NK-92 (cell line): ENCODE measurements around the gene MTSS2.

Experiments used
- DNase-seq: peaks from one replicate; lab custom pipeline; 2025; ENCODE audit not compliant: unreplicated experiment; lab: John Stamatoyannopoulos, UW

MTSS2 gene

GRCh38 chr16:70714581-70715054, 28.8 kb upstream of the MTSS2 start:
- DNase-seq: no peak

- no peak for DNase-seq
Observed at GRCh38 chr16:70713824-70714223, 28.0 kb upstream of the MTSS2 start.

- DNase-seq: no peak
Observed at GRCh38 chr16:70713342-70713741, 27.5 kb upstream of the MTSS2 start.

GRCh38 chr16:70712942-70713341, 27.1 kb upstream of the MTSS2 start:
- no peak for DNase-seq

- DNase-seq: no peak
Observed at GRCh38 chr16:70712359-70712758, 26.5 kb upstream of the MTSS2 start.

GRCh38 chr16:70711211-70712031, 25.6 kb upstream of the MTSS2 start:
- DNase-seq: no peak

GRCh38 chr16:70710422-70711210, 24.8 kb upstream of the MTSS2 start:
- DNase-seq: no peak

- no peak for DNase-seq
Observed at GRCh38 chr16:70709942-70710341, 24.1 kb upstream of the MTSS2 start.

GRCh38 chr16:70709457-70709856, 23.6 kb upstream of the MTSS2 start:
- DNase-seq: no peak

- DNase-seq: no peak
Observed at GRCh38 chr16:70708366-70709246, 22.8 kb upstream of the MTSS2 start.

GRCh38 chr16:70706948-70707465, 21.2 kb upstream of the MTSS2 start:
- no peak for DNase-seq

- no peak for DNase-seq
Observed at GRCh38 chr16:70705056-70705455, 19.2 kb upstream of the MTSS2 start.

- no peak for DNase-seq
Observed at GRCh38 chr16:70704586-70704985, 18.7 kb upstream of the MTSS2 start.

- no peak for DNase-seq
Observed at GRCh38 chr16:70703835-70704381, 18.1 kb upstream of the MTSS2 start.

- DNase-seq: no peak
Observed at GRCh38 chr16:70703041-70703834, 17.4 kb upstream of the MTSS2 start.

- DNase-seq: no peak
Observed at GRCh38 chr16:70702624-70703023, 16.8 kb upstream of the MTSS2 start.

GRCh38 chr16:70701998-70702397, 16.1 kb upstream of the MTSS2 start:
- no peak for DNase-seq

GRCh38 chr16:70701596-70701995, 15.7 kb upstream of the MTSS2 start:
- DNase-seq: no peak

GRCh38 chr16:70701036-70701435, 15.2 kb upstream of the MTSS2 start:
- no peak for DNase-seq
